Mesendoderm (in vitro differentiated cells): Measurements from ENCODE around the gene ATL1.
A peak's percentile ranks its signal among the peaks of the same experiment; 100 is the strongest.

Source experiments
- DNase-seq: peaks from one replicate; pipeline ENCODE4 v3.0.0; 2013
- H2AK5ac ChIP-seq: 2 replicates; pipeline ENCODE4 v1.6.1; 2013; ENCODE audit warnings: low read length, inconsistent platforms
- H2BK120ac ChIP-seq: 2 replicates; pipeline ENCODE4 v1.6.1; 2013; ENCODE audit warnings: low read depth, mild to moderate bottlenecking, low read length, moderate library complexity, mixed read lengths
- H2BK15ac ChIP-seq: replicated peaks from 2 replicates; pipeline ENCODE4 v1.6.1; 2013; ENCODE audit warnings: low read depth, mild to moderate bottlenecking, moderate library complexity
- H2BK5ac ChIP-seq: 2 replicates; pipeline ENCODE4 v1.6.1; 2013; ENCODE audit warnings: low read length, inconsistent platforms
- H3K18ac ChIP-seq: 2 replicates; pipeline ENCODE4 v1.6.1; 2013; ENCODE audit warnings: mild to moderate bottlenecking, low read length, mixed read lengths
- H3K23ac ChIP-seq: one replicate; pipeline ENCODE4 v1.6.1; 2013; ENCODE audit warnings: low read length
- H3K27ac ChIP-seq: 2 replicates; pipeline ENCODE4 v1.5.1; 2013; ENCODE audit warnings: low read depth, mild to moderate bottlenecking, inconsistent platforms, low read length, moderate library complexity
- H3K27me3 ChIP-seq: 2 replicates; pipeline ENCODE4 v1.6.1; 2013; ENCODE audit warnings: low read length, control low read depth, mild to moderate bottlenecking, inconsistent platforms; ENCODE audit not compliant: insufficient read depth, poor library complexity
- H3K36me3 ChIP-seq: 2 replicates; pipeline ENCODE4 v1.6.1; 2013; ENCODE audit warnings: low read length, inconsistent platforms; ENCODE audit not compliant: control insufficient read depth, insufficient read depth
- H3K4ac ChIP-seq: one replicate; pipeline ENCODE4 v1.6.1; 2013; ENCODE audit warnings: low read depth, mild to moderate bottlenecking, low read length, moderate library complexity
- H3K4me1 ChIP-seq: 2 replicates; pipeline ENCODE4 v1.6.1; 2013; ENCODE audit warnings: low read depth, low read length, inconsistent platforms; ENCODE audit not compliant: control insufficient read depth
- H3K4me2 ChIP-seq: 2 replicates; pipeline ENCODE4 v1.6.1; 2013; ENCODE audit warnings: low read length
- H3K4me3 ChIP-seq: 2 replicates; pipeline ENCODE4 v1.5.1; 2013; ENCODE audit warnings: mild to moderate bottlenecking, low read length
- H3K56ac ChIP-seq: one replicate; pipeline ENCODE4 v1.6.1; 2013; ENCODE audit warnings: low read length
- H3K79me1 ChIP-seq: 2 replicates; pipeline ENCODE4 v1.6.1; 2013; ENCODE audit warnings: low read length, inconsistent platforms
- H3K79me2 ChIP-seq: 2 replicates; pipeline ENCODE4 v1.6.1; 2013; ENCODE audit warnings: mild to moderate bottlenecking, low read length; ENCODE audit not compliant: control insufficient read depth, insufficient read depth
- H3K9ac ChIP-seq: 2 replicates; pipeline ENCODE4 v1.6.1; 2013; ENCODE audit warnings: low read length, inconsistent platforms
- H4K5ac ChIP-seq: one replicate; pipeline ENCODE4 v1.6.1; 2013; ENCODE audit warnings: low read length
- H4K8ac ChIP-seq: one replicate; pipeline ENCODE4 v1.6.1; 2013; ENCODE audit warnings: low read depth, mild to moderate bottlenecking, control low read depth, low read length, moderate library complexity
- WGBS: extraction: QIAGEN DNeasy Blood & Tissue Kit; methylation state at CpG from one replicate; pipeline ENCODE4 v1.1.7; 2013; ENCODE audit warnings: low lambda C conversion rate, missing lambda C conversion rate; ENCODE audit not compliant: insufficient coverage; ENCODE audit errors: extremely low coverage; 5-methylcytosine and 5-hydroxymethylcytosine counted together

ATL1 gene

DNA sequence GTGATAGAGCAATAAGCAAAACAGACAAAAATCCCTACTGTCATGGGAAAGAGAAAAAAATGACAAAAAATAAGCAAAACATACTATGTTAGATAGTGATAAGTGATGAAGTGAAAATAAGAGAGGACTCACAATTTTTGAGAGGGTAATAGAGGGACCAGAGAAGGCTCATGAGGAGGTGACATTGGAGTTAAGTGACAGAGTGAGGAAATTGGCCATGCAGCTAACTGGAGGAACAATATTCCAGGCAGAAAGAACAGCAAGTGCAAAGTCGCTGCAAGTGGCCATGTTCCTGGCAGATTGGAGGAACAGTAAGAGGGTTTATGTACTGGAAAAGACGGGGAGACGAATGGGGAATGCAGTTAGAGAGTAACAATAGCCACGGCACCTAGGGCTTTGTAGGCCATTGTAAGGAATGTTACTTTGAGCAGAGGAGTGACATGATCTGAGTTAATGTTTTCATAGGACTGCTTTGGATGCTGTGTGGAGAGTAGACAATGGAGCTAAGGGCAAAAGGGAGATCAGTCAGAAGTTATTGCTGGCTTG, 109.6 kb downstream of the ATL1 start:
- H2BK120ac ChIP-seq, result no peak overlapping the region
- no CpG with 5 or more reads among the region's 4 CpGs for WGBS
- H3K23ac ChIP-seq, result no peak overlapping the region
- H4K5ac ChIP-seq, result no peak overlapping the region
- H3K27ac ChIP-seq, result no peak overlapping the region
- peak overlapping the region; percentile 67 for H3K56ac ChIP-seq
- no peaks in the 10 kb centered on the region for H3K79me1 ChIP-seq
- H2BK5ac ChIP-seq, result peak overlapping the region; percentile 72
- no peak overlapping the region for H3K4me3 ChIP-seq
- DNase-seq, result peak; percentile 47
- H2AK5ac ChIP-seq, result peak overlapping the region; percentile 86
- no peaks in the 10 kb centered on the region for H3K36me3 ChIP-seq
- H3K79me2 ChIP-seq, result peaks cover 17% of the 10 kb centered on the region
- no peak overlapping the region for H3K18ac ChIP-seq
- H3K9ac ChIP-seq, result no peak overlapping the region
- H3K4ac ChIP-seq, result no peak overlapping the region
- peaks cover 9% of the 10 kb centered on the region for H3K4me1 ChIP-seq
- H3K27me3 ChIP-seq, result no peaks in the 10 kb centered on the region
- no peak overlapping the region for H2BK15ac ChIP-seq
- H4K8ac ChIP-seq, result no peak overlapping the region
- no peak overlapping the region for H3K4me2 ChIP-seq

DNA sequence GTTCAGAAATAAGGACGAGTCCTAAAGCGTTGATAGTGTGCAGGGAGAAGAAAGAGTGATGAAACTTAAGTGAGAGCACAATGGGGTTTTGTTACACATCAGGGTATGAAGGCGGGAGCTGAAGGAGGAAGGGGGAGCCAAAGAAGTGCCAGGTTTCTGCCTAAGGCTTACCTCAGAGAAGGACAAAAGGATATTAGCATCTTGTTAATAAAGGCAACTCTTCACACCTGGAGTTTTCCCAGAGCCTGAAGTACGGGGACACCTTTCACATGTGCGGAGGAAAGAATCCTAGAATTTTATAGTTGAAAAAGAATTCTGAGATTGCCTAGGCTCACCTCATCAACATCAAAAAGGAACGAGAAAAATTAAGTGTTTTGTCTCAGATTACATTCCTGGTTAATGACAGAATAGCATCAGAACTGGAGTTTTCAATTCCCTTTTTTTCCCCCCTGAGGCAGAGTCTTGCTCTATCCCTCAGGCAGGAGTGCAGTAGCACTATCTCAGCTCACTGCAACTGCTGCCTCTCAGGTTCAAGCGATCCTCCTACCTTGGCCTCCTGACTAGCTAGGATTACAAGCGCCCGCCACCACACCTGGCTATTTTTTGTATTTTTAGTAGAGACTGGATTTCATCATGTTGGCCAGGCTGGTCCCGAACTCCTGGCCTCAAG, 110.4 kb downstream of the ATL1 start:
- Histone ChIP-seq H3K4me3 (no peak overlapping the region), H3K18ac (no peak overlapping the region), H3K23ac (no peak overlapping the region), H3K4ac (no peak overlapping the region), H2AK5ac (no peak overlapping the region), H4K8ac (peak overlapping the region; percentile 65), H3K27ac (peak overlapping the region; percentile 41), H3K4me1 (peaks cover 9% of the 10 kb centered on the region), H3K56ac (peak overlapping the region; percentile 38), H3K79me1 (no peaks in the 10 kb centered on the region), H3K36me3 (no peaks in the 10 kb centered on the region), H3K79me2 (peaks cover 13% of the 10 kb centered on the region), H2BK5ac (no peak overlapping the region), H3K9ac (no peak overlapping the region), H4K5ac (no peak overlapping the region), H2BK15ac (peak overlapping the region; percentile 59), H2BK120ac (no peak overlapping the region), H3K27me3 (no peaks in the 10 kb centered on the region), H3K4me2 (no peak overlapping the region)
- DNase-seq, result peak; percentile 85
- no CpG with 5 or more reads among the region's 10 CpGs for WGBS

DNA sequence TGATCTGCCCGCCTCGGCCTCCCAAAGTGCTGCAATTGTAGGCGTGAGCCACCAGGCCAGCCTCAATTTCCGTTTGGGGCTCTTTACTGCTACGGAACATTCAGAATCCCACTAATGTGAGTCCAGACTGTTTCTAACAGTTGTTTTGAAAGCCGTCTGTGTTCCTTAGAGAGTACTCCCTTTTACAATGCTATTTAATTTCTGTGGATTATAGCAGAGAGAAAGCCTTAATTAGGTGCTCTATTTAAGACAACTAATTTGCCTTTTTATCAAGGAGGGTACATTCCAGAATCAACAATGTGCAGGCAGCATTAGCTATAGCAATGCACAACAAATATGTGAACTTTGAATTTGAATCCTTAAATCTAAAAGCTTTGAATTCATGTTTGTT, 110.9 kb downstream of the ATL1 start:
- no peak overlapping the region for H3K23ac ChIP-seq
- no peak overlapping the region for H3K9ac ChIP-seq
- H3K4me1 ChIP-seq, result peaks cover 13% of the 10 kb centered on the region
- H2BK15ac ChIP-seq, result peak overlapping the region; percentile 59
- no peak overlapping the region for H4K5ac ChIP-seq
- H3K36me3 ChIP-seq, result no peaks in the 10 kb centered on the region
- H3K27me3 ChIP-seq, result no peaks in the 10 kb centered on the region
- H3K79me1 ChIP-seq, result no peaks in the 10 kb centered on the region
- H2BK5ac ChIP-seq, result no peak overlapping the region
- no peak for DNase-seq
- no peak overlapping the region for H3K4ac ChIP-seq
- H3K56ac ChIP-seq, result no peak overlapping the region
- WGBS, result no CpG with 5 or more reads among the region's 6 CpGs
- H3K4me2 ChIP-seq, result no peak overlapping the region
- no peak overlapping the region for H2BK120ac ChIP-seq
- H3K18ac ChIP-seq, result no peak overlapping the region
- H2AK5ac ChIP-seq, result no peak overlapping the region
- H4K8ac ChIP-seq, result peak overlapping the region; percentile 65
- peaks cover 11% of the 10 kb centered on the region for H3K79me2 ChIP-seq
- H3K4me3 ChIP-seq, result no peak overlapping the region
- H3K27ac ChIP-seq, result peak overlapping the region; percentile 41

DNA sequence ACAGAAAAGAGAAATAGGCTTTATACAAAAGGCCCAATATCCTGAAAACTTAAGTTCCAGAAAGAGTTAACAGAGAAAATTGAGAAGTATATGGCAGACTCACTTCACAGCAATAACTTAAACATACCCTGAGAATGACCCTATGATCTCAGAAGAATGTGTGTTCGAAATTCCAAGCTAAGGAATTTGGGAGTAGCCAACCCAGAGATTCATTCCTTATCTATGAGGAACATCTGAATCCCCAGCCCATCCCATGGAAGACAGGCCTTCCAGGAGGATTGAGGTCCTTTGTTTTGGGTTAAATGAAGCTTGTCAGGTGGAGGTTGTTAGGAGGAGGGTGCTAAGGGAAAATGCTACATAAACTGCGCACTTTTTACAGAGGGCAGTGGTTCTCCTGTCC, 115.7 kb downstream of the ATL1 start:
- Histone ChIP-seq H3K4ac (no peak overlapping the region), H4K8ac (no peak overlapping the region), H3K4me2 (no peak overlapping the region), H3K79me2 (no peaks in the 10 kb centered on the region), H3K27me3 (no peaks in the 10 kb centered on the region), H3K27ac (peak overlapping the region; percentile 55), H2BK120ac (no peak overlapping the region), H3K4me3 (no peak overlapping the region), H4K5ac (no peak overlapping the region), H2BK5ac (peak overlapping the region; percentile 15), H2BK15ac (peak overlapping the region; percentile 99), H2AK5ac (no peak overlapping the region), H3K23ac (no peak overlapping the region), H3K4me1 (peaks cover 10% of the 10 kb centered on the region), H3K36me3 (no peaks in the 10 kb centered on the region), H3K79me1 (no peaks in the 10 kb centered on the region), H3K56ac (no peak overlapping the region), H3K9ac (no peak overlapping the region), H3K18ac (peak overlapping the region; percentile 47)
- DNase-seq, result peak; percentile 90
- no CpG with 5 or more reads among the region's 2 CpGs for WGBS

DNA sequence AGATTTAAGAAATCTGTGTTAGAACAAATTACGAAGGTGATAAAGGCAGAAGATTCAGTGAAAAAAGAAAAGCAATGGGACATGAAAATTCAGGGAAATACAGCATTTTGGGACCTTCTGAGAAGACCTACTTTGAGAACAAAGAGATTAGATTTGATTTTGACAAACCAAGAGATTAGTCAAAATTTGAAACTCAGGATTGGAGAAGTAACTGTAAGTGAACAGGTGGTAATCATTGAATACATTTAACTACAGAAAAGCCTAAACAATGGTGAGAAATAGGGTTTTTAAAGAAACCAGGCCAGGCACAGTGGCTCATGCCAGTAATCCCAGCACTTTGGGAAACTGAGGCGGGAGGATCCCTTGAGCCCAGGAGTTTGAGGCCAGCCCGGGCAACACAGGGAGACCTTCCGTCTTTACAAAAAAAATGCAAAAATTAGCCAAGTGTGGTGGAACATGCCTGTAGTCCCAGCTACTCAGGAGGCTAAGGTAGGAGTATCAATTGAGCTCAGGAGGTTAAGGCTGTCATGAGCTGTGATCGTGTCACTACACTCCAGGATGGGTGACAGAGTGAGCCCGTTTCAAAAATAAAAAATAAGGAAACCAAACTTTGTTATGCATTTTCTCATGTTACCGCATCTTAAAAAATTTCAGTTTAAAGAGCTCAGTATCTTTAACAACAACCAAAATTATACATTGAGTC, 117.0 kb downstream of the ATL1 start:
- Histone ChIP-seq H3K4me2 (no peak overlapping the region), H3K9ac (no peak overlapping the region), H3K56ac (peak overlapping the region; percentile 71), H2AK5ac (no peak overlapping the region), H3K23ac (no peak overlapping the region), H3K4me1 (peaks cover 10% of the 10 kb centered on the region), H4K8ac (peak overlapping the region; percentile 76), H2BK5ac (peak overlapping the region; percentile 82), H3K36me3 (no peaks in the 10 kb centered on the region), H3K4me3 (no peak overlapping the region), H3K79me2 (no peaks in the 10 kb centered on the region), H3K79me1 (no peaks in the 10 kb centered on the region), H3K27me3 (no peaks in the 10 kb centered on the region), H3K27ac (peak overlapping the region; percentile 56), H2BK120ac (peak overlapping the region; percentile 64), H3K18ac (peak overlapping the region; percentile 90), H3K4ac (no peak overlapping the region), H4K5ac (no peak overlapping the region), H2BK15ac (peak overlapping the region; percentile 85)
- DNase-seq, result no peak
- no CpG with 5 or more reads among the region's 7 CpGs for WGBS
